Subcutaneous adipose tissue (tissue), 4 donors: ENCODE results near the gene PRKAR2B. TPM values are rescaled to one million over a fixed set of nuclear protein-coding genes. Genes with fewer than 3 reads are reported as not detected.

Experiments used
- total RNA-seq, 4 donors: library from RNA; depleted of rRNA; stranded (reverse); fragments of >200 nt; gene quantifications; one replicate each; pipeline ENCODE4 v1.1.0, GENCODE V29; 2016
- TF ChIP-seq, protein P1 (sequence below): fragments of 450-650 bp; IDR thresholded peaks from one replicate; pipeline ENCODE4 v1.5.1; 2016; ENCODE audit warnings: low read depth, mild to moderate bottlenecking, control low read depth, antibody characterized with exemption, moderate library complexity

The PRKAR2B gene
- total RNA-seq, 4 donors from 2014 or later = 224 to 678 (median 404) TPM

DNA sequence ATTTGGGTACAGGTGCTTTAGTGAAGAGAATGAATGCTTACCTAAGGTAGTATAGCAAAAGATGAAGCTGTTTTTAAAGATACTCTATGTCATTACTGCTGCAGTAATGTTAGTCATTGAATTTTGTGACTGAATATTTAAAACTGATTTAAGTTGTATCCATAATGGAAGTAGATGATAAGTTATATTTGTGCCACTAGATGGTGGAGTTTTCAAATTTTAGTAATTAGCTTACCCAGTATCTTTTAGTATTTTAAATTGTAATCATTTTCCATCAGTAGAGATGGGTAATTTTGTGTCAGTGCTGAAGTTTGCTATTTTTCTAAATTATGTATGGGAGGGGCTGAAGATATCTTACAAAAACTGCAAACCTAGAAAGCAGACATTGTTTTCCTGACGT lies 149.5 kb downstream of the PRKAR2B start:
- TF ChIP-seq, protein P1, sequence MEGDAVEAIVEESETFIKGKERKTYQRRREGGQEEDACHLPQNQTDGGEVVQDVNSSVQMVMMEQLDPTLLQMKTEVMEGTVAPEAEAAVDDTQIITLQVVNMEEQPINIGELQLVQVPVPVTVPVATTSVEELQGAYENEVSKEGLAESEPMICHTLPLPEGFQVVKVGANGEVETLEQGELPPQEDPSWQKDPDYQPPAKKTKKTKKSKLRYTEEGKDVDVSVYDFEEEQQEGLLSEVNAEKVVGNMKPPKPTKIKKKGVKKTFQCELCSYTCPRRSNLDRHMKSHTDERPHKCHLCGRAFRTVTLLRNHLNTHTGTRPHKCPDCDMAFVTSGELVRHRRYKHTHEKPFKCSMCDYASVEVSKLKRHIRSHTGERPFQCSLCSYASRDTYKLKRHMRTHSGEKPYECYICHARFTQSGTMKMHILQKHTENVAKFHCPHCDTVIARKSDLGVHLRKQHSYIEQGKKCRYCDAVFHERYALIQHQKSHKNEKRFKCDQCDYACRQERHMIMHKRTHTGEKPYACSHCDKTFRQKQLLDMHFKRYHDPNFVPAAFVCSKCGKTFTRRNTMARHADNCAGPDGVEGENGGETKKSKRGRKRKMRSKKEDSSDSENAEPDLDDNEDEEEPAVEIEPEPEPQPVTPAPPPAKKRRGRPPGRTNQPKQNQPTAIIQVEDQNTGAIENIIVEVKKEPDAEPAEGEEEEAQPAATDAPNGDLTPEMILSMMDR = no peak

DNA sequence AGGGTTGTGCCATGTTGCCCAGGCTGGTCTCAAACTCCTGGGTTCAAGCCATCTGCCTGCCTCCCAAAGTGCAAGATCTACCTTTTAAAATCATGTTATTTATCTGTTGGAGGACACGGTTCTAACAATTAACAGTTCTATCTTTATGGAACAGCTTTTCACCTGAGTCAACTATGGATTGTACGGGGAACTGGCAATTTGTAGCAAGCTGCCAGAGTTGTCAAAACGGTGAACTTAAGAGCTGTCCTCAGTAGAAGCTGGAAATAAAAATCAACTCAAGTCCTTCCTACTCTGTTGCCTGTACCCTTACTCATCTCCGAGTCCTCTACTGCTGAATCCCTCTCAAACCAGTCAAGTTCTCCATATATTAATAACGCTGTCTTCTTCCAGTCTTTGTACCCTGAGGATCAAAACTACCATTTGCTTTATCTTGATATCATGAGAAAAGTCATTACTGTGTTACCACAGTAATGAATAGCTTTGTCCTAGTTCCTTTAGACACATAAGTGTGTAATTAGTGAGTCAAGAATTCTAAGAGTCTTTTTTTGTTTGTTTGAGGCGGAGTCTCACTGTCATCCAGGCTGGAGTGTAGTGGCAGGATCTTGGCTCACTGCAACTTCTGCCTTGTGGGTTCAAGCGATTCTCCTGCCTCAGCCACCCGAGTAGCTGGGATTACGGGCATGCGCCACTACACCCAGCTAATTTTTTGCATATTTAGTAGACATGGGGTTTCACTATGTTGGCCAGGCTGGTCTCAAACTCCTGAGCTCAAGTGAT lies 152.5 kb downstream of the PRKAR2B start:
- TF ChIP-seq, protein P1 = no peak

DNA sequence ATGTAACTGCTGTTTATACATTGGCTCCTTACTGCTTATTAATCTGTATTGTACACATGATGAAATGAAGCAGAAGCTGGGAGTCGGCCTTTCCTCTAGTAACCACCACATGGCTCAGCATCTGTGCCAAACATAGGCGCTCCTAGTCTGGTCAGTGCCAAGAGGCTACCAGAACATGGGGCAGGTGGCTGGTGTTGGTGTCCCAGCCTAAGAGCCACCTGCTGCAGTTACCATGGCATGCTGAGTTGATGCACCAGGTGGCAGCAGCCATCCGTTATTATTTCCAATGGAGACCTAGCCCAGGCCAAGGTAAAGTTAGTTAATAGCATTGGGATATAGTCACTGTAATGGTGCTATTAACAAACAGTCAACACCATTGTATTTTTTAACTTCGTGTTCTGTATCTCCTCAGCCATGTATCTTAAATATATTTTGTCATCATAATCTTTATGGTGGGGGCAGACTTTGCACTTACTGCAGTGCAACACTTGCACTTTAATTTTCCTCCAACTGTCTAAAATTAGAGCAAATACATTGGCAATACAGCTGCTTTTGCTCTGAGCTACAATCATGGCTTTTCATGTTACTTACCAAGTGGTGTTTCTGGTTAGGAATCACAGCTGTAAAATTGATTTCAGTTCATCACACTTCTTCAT lies 157.4 kb downstream of the PRKAR2B start:
- TF ChIP-seq, protein P1 = no peak

DNA sequence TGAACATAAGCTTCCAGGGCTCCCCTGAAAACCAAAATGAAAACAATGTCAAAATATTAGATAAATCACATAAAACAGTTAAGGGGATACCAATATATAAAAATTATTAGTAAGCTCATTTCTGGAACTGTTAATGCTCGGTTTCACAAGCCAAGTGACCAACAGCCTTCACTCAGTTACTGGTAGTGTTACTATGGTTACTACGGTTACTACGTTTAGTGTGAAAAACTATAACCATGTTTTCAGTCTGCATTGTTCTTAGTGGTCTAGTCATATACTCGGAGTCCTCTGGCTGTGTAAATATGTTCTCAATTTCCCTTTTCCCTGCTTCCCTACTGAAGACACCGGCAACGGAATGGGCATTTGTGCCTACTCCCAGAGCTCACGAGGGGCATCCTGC lies 159.1 kb downstream of the PRKAR2B start:
- TF ChIP-seq, protein P1 = no peak

DNA sequence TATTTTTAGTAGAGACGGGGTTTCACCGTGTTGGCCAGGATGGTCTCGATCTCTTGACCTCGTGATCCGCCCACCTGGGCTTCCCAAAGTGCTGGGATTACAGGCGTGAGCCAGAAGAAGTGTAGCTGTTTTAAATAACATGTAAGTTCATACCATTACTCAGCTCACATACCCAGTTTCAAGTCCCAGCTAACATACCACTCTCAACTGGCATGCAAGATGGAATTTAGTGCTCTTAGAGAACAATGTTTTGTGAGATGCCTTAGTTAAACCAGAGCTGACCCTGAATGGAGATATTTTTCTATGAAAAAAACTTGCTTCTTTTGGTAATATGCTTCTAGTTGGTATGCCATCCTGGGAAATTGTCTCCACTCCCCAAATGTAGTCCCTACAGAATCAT lies 161.6 kb downstream of the PRKAR2B start:
- TF ChIP-seq, protein P1 = no peak

DNA sequence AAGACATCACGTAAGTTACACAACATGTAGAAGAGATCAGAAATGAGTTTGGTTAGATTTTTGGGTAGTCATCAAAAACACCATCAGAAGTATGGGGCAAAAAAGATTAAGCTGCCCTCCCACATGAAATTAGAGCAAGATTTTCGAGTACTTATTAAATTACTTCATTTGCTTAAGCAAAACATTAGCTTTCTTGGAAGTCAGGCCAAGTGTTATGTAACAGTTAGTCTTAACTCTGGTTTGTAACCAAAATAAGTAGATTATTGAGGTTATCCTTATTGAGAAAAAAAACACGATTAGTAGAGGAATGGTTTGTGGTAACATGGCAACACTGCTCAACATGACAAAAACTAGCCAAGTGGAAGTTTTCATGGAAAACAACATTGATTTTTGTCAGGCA lies 162.2 kb downstream of the PRKAR2B start:
- TF ChIP-seq, protein P1 = no peak

DNA sequence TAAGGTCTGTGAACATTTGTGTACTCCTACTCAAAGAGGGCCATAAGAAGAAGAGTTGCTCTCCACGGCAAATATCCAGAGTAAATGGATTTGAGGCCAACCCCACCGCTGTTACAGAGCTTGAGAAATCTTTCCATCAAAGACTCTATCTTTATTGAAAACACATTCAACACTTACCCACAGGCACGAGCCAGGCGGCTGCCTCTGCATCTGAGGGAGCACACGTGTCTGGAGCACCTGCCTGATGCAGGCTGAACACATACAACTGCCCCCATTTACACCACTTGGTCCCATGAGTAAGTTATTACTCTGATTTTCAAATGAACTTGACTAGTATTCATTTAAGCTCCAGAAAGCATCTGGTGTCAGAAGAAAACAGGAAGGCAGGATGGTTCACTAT lies 163.0 kb downstream of the PRKAR2B start:
- TF ChIP-seq, protein P1 = no peak
